Measurements from ENCODE around the gene CRYZL1.

- TF ChIP-seq POLR2AphosphoS5 (IDR thresholded peaks at IDR 0.05) (no peak), CTCF (IDR thresholded peaks at IDR 0.05 in 8 of 11, conservative IDR thresholded peaks at IDR 0.05 in 3 of 11) (no peak)
Observed at GRCh38 chr21:33687634-33688033, 46.1 kb upstream of the CRYZL1 start.

Data from spleen (tissue), 7 donors.